ENCODE data around the gene GPR162.
"Not testable (repeated sequence)": the region's sequence is repeated elsewhere in the genome, so short reads cannot be mapped to it uniquely, and the experiment has no call there.

Gene GPR162

DNA sequence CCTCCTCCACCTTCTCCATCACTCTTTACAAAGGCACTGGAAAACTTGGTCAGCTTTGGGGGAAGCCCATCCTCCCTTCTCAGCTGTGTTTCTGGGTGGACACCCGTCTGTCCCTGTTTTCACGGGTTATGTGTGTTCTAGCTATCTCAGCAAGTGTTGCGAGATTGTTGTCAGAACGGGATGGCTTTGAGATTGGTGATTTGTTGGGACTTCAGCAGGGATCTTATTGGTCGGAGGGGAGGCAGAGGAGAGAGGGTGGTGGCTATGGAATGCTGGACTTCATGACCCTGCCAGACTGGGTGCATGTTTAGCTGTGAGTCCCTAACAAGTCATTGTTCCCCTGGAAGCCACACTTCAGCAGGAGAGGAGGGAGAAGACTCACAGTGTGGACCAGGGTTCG is 32.4 kb downstream of the GPR162 start:
- no peak for DNase-seq (ENCODE audit: low spot score)

DNA sequence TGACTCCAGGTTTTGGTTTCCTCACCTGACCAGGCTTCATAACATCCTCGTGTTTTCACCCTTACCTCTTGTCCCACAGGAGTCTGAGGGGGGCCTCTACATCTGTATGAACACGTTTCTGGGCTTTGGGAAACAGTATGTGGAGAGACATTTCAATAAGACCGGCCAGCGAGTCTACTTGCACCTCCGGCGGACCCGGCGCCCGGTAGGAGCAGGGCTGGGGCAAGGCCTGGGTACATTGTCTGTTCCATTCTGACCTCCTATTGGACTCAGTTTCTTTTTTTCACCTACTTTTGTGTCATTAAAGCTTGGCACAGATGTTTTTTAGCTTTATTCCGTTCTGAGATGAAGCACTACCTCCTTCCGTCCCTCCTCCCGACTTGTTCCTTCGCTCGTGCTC is 33.7 kb downstream of the GPR162 start:
- no peak for DNase-seq (ENCODE audit: low spot score)

DNA sequence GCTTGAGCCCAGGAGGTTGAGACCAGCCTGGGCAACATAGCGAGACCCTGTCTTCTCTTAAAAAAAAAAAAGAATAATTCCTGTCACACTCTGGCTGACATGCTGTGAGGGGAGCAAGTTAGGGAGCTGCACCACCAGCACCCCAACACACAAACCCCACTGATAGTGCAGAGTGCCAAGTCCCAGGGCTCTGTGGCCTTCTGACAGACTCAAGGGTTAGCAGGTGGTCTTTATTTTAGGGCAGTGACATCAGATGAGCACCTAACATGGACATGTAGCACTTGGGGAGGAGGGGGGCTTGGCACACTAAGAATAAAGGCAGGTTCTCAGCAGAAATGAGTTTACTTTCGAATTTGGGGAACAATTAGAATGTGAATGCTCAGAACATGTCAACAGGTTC is 37.2 kb downstream of the GPR162 start:
- no peak for DNase-seq (ENCODE audit: low spot score)

DNA sequence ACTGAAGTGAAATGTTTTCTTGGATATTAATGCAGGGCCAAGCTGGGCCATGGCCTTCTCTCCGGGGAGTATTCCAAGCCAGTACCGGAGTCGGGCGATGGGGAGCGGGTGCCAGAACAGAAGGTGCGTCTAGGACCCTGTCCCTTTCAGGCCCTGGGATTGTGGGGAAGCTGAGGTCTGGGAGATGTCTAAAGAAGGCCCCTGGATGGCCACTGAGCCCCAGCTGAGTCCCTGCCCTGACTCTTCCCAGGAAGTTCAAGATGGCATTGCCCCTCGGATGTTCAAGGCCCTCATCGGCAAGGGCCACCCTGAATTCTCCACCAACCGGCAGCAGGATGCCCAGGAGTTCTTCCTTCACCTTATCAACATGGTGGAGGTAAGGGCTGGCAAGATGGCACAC is 38.5 kb downstream of the GPR162 start:
- no peak for DNase-seq (ENCODE audit: low spot score)

DNA sequence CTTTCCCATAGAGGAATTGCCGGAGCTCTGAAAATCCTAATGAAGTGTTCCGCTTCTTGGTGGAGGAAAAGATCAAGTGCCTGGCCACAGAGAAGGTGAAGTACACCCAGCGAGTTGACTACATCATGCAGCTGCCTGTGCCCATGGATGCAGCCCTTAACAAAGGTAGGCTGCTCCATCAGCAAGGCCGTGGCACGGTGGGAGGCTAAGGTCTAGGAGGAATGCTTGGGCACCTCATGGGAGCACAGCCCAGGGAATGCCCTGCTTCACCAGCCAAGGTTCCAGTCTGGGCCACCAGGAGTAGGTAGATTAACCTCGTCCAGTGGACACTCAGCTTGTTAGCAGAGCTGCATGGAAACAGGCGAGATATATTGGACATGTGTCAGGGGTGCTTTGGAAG is 39.3 kb downstream of the GPR162 start:
- no peak for DNase-seq (ENCODE audit: low spot score)

DNA sequence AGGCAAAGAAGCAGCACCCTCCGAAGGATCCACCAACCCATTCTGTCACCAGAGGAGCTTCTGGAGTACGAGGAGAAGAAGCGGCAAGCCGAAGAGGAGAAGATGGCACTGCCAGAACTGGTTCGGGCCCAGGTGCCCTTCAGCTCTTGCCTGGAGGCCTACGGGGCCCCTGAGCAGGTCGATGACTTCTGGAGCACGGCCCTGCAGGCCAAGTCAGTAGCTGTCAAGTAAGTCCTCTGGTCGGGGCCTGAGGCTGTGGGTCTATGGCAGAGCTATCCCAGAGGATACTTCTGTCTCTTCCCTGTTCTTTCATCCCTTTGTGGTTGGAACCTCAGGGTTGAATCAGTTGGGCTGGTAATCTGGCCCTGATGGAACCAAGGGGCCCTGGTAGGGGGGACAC is 39.8 kb downstream of the GPR162 start:
- DNase-seq (ENCODE audit: low spot score): no peak

DNA sequence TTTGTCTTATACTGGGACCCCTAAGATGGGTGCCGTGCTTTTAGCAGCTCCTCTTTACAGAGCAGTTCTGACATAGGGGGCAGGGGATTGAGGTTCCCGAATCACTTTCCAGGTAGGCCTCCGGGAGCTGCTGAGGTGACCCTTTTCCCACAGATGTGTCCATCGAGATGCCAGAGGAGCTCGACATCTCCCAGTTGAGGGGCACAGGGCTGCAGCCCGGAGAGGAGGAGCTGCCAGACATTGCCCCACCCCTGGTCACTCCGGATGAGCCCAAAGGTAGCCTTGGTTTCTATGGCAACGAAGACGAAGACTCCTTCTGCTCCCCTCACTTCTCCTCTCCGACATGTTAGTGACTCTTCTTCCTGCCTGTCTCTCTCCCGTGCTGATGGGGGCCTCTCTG is 41.4 kb downstream of the GPR162 start:
- DNase-seq (ENCODE audit: low spot score): no peak

DNA sequence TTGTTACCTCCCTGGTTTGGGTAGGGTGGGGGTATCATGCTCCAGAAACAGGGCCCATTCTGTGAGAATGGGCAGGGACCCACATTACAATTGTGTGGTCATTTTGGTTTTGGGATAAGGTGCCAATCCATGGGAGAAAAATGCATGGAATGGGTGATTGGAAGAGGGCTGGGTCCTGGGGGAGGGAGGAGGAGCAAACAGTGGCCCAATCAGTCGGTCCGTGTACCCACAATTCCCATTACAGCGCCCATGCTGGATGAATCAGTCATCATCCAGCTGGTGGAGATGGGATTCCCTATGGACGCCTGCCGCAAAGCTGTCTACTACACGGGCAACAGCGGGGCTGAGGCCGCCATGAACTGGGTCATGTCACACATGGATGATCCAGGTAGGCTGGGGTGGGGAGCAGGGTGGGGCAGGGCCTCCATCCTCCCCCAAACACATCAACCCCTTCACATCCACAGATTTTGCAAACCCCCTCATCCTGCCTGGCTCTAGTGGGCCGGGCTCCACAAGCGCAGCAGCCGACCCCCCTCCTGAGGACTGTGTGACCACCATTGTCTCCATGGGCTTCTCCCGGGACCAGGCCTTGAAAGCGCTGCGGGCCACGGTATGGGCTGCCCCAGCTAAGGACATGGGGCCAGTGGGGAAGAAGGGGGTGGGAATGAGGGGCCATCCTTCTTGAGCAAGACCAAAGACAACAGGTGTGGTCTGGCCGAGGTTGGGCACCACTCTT is 42.1 kb downstream of the GPR162 start:
- DNase-seq (ENCODE audit: low spot score): peak; percentile 19

DNA sequence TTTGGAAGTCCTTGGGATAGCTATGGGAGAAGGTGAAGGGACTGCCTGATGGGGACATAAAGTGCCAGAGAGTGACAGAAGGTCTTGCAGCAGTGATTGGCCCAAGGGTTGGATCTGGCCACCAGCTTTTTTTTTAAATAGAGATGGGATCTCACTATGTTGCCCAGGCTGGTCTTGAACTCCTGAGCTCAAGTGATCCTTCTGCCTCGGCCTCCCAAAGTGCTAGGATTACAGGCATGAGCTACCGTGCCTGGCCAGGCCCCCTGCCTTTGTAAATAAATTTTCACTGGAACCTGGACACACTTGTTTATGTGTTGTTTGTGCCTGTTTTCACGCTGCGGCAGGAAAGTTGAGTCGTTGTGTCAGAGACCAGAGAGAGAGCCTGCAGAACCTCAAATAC is 43.7 kb downstream of the GPR162 start:
- not testable (repeated sequence) for DNase-seq (ENCODE audit: low spot score)

DNA sequence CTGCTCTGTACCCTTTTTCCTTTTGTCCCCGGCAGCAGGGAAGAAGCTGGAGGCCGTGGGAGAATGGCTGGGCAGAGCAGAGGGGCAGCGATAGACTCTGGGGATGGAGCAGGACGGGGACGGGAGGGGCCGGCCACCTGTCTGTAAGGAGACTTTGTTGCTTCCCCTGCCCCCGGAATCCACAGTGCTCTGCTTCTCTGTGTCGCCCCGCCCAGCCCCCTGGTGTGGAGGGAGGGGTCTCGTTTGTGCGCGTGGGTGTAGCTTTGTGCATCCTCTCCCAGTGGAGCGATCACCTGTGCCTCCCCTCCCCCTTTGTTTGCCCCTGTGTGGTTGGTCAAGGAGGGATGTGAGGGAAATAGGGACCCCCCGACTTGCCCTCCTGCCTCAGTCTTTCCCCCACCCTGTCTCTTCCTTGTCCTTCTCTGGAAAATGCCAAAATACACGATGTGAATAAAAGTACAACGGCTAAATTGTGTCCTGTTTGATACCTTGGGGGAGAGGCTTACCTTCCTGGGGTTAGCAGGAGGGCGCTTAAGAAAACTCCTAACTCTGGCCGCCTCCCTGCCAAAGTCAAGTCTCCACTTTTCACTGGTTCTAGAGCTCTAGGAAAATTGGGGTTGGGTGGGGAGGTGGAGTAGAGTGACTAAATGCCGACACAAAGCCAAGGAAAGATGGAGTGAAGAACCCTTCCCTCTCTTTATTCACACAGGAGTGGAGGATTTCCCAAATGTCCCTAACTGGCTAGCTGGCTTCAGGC is 44.7 kb downstream of the GPR162 start:
- no peak for DNase-seq (ENCODE audit: low spot score)

DNA sequence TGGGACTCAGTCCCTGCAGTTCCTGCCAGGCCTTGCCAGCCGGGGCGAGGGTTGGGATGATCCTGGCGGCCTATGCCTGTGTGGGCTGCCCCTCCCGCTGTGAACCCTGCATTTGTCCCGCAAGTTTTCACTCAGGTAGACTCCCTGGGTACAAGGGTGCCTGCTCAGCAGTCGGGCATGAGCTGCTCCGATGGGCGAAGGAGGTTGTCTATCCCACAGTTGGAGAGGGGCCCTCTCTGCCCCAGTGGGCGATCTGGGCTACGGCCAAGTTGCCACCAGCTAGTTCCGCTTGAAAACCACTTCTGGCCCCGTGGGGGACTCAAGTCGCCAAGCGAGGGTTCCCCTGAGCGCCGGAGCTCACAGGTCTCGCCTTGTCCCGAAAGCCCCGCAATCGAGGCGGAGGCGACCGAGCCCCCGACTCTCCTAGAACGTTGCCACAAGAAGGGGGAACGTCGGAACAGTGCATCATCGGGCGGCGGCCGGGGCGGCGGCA is 45.3 kb downstream of the GPR162 start:
- no peak for DNase-seq (ENCODE audit: low spot score)

DNA sequence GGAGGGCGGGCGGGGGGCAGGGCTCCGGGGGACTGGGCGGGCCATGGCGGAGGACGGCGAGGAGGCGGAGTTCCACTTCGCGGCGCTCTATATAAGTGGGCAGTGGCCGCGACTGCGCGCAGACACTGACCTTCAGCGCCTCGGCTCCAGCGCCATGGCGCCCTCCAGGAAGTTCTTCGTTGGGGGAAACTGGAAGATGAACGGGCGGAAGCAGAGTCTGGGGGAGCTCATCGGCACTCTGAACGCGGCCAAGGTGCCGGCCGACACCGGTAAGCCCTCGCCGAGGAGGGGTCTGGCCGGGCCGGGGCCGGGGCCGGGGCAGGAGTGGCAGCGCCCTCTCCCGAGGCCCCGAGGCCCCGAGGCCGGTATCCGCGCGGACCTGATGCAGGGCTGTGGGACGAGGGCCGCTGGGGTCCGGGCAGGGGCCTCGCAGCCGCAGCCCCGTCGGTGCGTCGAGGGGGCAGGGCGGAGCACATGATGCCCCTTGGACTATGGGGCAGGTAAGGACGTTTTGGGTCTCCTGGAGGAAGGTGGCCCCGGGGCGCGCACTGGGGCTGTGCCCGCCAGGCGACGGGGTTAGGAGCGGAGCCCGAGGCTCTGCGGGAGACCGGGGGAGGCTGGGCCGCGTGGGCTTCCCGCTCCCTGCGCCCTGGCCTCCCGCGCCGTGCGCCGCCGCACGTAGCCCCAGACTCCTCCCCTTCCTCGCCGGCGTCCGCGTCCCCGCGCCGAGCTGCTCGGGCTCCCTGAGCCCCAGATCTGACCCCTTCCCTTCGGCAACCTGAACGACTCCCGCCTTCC is 46.0 kb downstream of the GPR162 start, which contains the start of gene TPI1:
Gene TPI1 (plus strand): TSS at position 119 of the 798 bp plus-strand sequence. CDS start 36 bp downstream, at position 155.
- DNase-seq (ENCODE audit: low spot score): peak; percentile 95

DNA sequence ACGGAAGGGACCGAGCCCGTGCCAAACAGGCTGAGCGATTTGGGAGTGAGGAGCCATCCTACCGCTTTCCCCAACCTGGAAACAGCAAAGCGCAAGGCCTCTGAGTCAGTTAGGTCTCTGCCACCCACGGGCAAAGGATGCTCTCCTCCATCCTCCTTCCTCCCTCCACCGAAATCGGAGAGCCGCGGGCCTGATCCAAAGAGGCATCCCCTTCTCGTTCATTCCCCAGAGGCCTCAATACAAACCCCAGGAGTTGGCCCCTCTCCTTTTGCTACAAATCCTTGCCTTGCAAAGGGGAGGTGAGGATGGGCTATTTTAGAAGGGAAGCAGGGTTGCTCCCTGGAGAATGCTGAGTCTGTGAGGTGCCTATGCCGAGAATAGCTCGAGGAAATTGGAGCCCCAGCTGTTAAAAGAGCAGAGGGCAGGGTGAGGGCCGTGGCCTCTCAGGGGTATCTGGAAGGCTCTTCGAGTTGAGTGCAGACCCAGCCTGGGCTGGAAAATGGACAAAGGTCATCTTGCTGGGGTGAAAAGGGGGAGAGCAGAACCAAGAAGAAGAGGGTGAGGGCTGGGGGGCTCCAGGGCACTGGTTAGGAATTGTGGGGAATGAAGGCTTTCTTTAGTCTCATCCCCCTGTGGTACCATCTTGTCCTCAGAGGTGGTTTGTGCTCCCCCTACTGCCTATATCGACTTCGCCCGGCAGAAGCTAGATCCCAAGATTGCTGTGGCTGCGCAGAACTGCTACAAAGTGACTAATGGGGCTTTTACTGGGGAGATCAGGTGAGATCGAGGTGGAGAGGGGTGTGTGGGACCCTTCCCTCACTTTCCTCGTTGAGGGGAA is 46.8 kb downstream of the GPR162 start:
- no peak for DNase-seq (ENCODE audit: low spot score)

DNA sequence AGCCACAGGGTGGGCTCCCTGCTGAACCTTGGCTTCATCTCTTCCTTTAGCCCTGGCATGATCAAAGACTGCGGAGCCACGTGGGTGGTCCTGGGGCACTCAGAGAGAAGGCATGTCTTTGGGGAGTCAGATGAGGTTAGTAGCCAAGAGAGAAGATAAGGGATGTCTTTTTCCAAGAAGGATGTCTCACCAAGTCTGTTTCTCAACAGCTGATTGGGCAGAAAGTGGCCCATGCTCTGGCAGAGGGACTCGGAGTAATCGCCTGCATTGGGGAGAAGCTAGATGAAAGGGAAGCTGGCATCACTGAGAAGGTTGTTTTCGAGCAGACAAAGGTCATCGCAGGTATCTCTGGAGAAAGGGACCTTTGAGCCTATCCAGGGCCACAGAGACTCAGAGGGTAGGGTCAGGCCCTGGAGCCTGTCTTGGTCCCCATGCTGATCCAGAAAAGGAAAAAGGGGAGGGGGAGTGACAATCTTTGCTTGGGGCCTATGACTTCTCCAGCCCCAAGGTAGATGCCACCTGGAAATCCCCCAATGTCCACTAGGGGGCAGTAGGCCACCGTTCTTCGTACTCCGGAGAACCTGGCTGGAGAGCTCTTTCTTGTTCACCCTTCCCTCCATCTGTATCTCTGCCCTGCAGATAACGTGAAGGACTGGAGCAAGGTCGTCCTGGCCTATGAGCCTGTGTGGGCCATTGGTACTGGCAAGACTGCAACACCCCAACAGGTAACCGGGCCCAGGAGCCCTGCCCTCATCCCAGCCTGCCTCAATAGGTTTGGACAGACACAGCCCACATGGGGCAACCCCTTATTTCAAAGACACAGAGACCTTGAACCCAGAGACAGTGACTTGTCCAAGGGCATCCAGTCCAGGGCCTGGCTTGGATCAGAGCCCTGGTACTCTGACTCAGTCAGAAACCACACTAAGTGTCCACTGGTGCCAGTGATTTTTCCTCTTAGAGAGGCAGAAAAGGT is 47.7 kb downstream of the GPR162 start:
- peak; percentile 67 for DNase-seq (ENCODE audit: low spot score)

DNA sequence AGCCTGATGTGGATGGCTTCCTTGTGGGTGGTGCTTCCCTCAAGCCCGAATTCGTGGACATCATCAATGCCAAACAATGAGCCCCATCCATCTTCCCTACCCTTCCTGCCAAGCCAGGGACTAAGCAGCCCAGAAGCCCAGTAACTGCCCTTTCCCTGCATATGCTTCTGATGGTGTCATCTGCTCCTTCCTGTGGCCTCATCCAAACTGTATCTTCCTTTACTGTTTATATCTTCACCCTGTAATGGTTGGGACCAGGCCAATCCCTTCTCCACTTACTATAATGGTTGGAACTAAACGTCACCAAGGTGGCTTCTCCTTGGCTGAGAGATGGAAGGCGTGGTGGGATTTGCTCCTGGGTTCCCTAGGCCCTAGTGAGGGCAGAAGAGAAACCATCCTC is 48.7 kb downstream of the GPR162 start:
- not testable (repeated sequence) for DNase-seq (ENCODE audit: low spot score)

DNA sequence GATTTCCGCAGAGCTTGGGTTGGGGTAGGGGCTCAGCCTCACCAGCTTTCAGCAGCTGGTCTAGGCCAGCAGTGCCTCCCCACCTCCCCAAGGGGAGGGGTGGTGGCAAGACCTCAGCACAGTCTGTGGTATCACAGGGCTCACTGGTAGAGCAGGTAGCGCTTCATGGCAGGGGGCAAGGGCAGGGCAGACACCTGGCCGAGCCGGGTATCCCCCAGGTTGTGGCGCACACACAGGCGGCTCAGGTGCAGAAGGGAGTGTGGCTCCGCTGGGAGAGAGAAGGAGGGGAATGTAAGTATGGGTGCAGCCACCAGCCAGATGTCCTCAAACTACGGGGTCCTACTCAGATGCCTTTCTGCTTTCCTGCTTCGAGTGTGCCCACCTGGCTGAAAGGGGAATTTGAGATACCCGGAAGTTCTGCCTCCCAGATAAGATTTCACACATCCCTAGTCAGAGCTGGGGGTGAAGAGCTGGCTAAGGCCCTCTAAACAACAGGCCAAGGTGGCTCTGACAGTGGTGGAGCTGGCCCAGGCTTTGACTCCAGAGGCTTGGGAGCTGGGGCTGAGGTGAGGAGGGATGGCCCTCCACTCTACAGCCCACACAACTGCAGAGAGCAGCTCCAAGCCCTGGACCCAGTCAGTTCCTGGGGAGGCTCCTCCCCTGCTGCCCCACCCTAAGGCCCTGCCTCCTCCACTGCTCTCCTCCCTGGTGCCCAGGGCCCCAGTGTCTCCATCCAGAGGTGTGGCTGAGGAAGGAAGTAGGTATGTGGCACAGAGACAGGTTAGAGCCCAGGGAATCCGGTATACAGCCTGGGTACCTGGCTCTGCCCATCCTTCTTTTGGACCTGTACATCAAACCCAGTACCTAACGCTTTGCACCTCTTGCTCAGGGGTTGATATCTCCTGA is 49.7 kb downstream of the GPR162 start:
- no peak for DNase-seq (ENCODE audit: low spot score)

DNA sequence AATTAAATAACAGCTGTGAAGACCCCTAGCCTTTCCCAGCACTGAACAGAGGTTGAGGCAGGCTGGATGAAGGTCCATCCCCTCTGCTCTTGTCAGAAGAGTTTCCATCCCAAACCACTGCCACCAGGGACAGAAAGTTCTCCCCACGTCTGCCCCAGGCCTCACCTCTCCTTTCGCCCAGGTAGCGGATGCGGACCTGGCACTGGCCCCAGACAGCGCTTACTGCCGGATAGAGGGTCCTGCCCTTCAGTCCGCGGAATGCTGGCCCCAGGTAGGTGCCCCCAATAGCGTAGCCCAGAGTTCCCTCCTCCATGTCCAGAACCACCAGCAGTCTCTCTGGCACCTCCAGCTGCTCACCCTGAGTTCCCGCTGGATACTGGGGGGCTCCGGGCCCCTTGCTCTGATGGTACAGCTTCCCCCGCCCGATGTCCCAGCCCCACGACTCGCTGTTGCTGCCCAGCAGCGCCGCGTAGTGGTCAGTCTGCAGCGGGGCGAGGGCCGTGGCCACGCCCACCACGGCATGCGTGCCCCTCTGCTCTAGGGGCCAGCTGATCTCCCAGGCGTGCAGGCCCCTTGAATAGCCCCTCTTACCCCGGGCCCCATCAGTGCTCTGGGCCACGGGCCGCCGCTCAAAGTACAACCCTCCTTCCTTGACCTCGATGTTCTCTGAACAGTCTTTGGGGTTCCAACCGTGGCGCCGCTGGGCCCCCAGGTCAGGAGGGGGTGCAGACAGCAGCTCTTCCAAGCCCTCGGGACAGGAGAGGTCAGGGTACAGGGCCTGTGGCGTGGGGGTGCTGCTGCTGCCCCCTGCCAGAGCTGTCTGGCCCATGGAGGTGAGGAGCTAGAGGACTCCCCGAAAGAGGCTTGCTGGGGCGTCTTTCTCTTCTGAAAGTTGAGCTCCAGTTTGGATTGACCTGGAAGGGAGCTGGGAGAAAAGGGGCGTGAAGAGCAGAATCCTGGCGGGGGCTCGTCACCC is 50.7 kb downstream of the GPR162 start:
- peak; percentile 84 for DNase-seq (ENCODE audit: low spot score)
